Coronary artery (tissue), 2 donors: ENCODE results near the gene RAB8B.

Source experiments
- DNase-seq: peaks from one replicate; pipeline ENCODE4 v3.0.0-alpha.2; 2017; ENCODE audit warnings: low spot score
- H3K27ac ChIP-seq, 2 donors: fragments of 200-600 bp; sonication (generic); one replicate each; pipeline ENCODE4 v1.5.1; 2016 to 2019
- H3K4me3 ChIP-seq: fragments of 200-600 bp; sonication (generic); 2 replicates; pipeline ENCODE4 v1.5.1; 2016; ENCODE audit warnings: mild to moderate bottlenecking, moderate library complexity
- CTCF ChIP-seq: fragments of 200-600 bp; sonication (generic); IDR thresholded peaks from one replicate; pipeline ENCODE4 v1.5.1; 2019; ENCODE audit warnings: antibody characterized with exemption

The RAB8B gene

GRCh38 chr15:63218100-63218808, 28.8 kb downstream of the RAB8B start:
- no peak for DNase-seq
- peak overlapping the region; percentile 29 for H3K4me3 ChIP-seq
- H3K27ac ChIP-seq = peak overlapping the region in 1 of 2 donors; percentile 72
- TF ChIP-seq CTCF = no peak

GRCh38 chr15:63219196-63219710, 29.8 kb downstream of the RAB8B start:
- no peak for DNase-seq
- Histone ChIP-seq H3K4me3 (no peak overlapping the region), H3K27ac (no peak overlapping the region)
- no peak for TF ChIP-seq CTCF

- DNase-seq = no peak
- Histone ChIP-seq H3K27ac (peak overlapping the region in 1 of 2 donors; percentile 64), H3K4me3 (peak overlapping the region; percentile 24)
- no peak for TF ChIP-seq CTCF
Observed at GRCh38 chr15:63221346-63221745, 31.9 kb downstream of the RAB8B start.

GRCh38 chr15:63223463-63223862, 34.1 kb downstream of the RAB8B start:
- TF ChIP-seq CTCF = no peak
- DNase-seq = no peak
- no peak overlapping the region for H3K27ac ChIP-seq
- H3K4me3 ChIP-seq = no peak overlapping the region

- H3K27ac ChIP-seq = no peak overlapping the region
- TF ChIP-seq CTCF = no peak
- DNase-seq = no peak
- H3K4me3 ChIP-seq = no peak overlapping the region
Observed at GRCh38 chr15:63225381-63225780, 36.0 kb downstream of the RAB8B start.

GRCh38 chr15:63226155-63226883, 36.9 kb downstream of the RAB8B start:
- no peak for DNase-seq
- TF ChIP-seq CTCF = no peak
- Histone ChIP-seq H3K27ac (no peak overlapping the region), H3K4me3 (no peak overlapping the region)
